Keratinocyte (primary cell): ENCODE data around the gene NUP214.

Experiments used
- CTCF ChIP-seq, 3 experiments: IDR thresholded peaks in 1 of 3; conservative IDR thresholded peaks in 1 of 3; optimal IDR thresholded peaks in 1 of 3; 2 replicates in 2 of 3; 3 replicates in 1 of 3; pipeline versions ENCODE3 to v1.5.1; 2011; ENCODE audit warnings: low read length in 3 of 3, mild to moderate bottlenecking in 3 of 3, moderate library complexity in 2 of 3, control low read depth in 1 of 3, inconsistent platforms in 1 of 3; ENCODE audit not compliant: insufficient read depth in 2 of 3; ENCODE audit errors: extremely low read depth in 1 of 3
- EZH2 ChIP-seq: IDR thresholded peaks from one replicate; pipeline ENCODE4 v1.6.1; 2012; ENCODE audit warnings: inconsistent platforms, mild to moderate bottlenecking, low read length, moderate library complexity

GRCh38 chr9:131278702-131279111 lies 153.3 kb downstream of the NUP214 start:
- TF ChIP-seq CTCF (optimal IDR thresholded peaks at IDR 0.05 in 1 of 3, IDR thresholded peaks at IDR 0.05 in 1 of 3, conservative IDR thresholded peaks at IDR 0.05 in 1 of 3; ENCODE audit: extremely low read depth in 1 of 3, insufficient read depth in 2 of 3, low read length in 3 of 3) (no peak), EZH2 (no peak)
